COLO668 (cell line): ENCODE measurements around the gene TSPOAP1.

Experiments used
- DNase-seq: peaks from one replicate; lab custom pipeline; 2025; ENCODE audit not compliant: unreplicated experiment; lab: John Stamatoyannopoulos, UW

Gene TSPOAP1

DNA sequence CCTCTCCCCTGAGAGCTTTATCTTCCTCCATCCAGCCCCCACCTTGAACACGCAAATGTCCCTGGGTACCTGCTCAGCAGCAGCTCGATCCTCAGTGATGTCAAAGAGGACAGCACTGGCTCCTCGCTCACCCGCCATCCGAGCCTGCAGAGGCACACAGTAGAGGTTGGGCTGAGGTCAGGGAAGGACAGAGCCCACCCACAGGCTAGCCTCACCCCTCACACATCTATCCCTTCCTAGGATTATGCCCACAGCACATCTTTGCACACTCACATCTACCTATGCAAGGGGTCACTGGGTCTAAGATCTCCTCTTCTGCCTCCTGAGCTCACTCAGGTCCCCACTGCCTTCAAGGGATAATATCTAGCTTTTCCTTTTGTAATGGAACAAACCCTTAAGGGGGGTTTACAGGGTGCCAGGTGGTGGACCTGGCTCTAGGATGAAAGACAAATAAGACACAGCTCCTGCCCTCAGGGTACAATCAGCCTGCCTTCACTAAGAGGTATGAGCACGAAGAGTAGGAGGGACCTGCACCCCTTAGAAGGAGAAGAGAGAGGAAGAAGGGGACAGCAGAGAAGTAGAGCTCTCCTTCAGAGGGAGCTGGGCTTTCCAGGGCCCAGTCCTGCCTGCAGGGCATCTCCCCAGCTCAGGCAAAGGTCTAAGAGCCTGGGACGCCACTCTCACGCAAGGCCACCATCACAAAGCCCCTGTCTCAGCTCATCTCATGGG is 35.0 kb upstream of the TSPOAP1 start:
- DNase-seq: no peak

DNA sequence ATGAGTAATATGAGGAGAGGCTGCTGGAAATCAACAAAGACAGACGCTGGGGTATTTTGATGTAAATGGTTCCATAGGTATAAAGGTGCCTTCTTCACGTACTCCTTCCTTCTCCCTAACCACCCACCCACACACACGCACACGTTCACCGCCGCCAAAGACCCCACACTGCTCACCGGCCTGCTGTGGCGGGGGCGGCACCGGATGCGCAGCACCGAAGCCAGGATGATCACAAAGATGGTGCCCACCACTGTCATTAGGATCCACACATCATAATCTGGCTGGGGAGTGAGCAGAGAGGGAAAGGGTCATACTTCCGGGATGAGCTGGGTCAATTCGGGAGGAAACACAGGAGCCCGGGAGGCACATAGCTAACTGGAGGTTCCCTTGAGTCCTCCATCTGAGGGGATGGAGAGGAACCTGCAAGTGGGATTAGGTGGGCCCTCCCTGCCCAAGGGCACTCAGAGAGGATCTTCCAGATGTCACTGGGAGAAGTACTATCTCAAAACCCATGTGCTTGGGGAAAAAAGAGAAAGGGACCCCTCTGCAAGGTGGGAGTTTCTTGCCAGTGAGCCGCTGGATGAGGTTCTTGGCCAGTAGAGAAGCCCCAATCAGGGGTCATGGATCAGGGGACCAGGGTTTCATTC is 33.9 kb upstream of the TSPOAP1 start:
- no peak for DNase-seq

DNA sequence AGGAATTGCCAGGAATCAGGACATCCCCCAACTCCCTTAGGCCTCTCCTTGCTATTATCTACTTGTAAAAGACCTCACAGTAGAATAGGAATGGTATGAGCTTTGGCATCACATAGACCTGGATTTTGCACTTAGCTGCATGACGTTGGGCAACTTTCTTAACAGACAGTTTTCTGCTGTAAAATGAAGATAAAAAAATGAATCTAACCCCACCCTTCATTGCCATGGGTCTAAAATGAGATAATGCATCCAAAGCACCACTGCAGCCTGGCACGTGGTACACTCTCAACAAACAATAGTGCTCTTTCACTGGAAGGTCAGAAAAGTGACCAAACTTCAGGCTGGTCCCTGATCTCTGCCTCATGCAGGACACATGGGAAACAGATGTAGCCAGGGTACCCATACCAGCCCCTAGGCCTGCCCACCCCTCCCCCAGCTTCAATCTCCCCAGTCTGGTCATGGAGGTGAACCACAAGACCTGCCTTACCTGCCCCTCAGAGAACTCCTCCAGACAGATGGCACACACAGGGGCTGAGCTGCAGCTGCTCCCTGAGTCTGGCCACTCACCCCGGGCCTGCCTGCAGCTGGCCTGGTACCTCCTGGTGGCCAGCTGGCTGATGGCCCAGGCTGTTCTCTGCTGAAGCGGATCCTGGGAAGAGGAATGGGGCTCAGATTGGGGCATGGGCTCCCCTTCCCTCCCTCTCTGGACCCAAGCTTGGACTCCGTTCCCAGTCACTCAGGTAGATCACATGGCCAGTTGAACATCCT is 31.9 kb upstream of the TSPOAP1 start:
- DNase-seq: no peak

DNA sequence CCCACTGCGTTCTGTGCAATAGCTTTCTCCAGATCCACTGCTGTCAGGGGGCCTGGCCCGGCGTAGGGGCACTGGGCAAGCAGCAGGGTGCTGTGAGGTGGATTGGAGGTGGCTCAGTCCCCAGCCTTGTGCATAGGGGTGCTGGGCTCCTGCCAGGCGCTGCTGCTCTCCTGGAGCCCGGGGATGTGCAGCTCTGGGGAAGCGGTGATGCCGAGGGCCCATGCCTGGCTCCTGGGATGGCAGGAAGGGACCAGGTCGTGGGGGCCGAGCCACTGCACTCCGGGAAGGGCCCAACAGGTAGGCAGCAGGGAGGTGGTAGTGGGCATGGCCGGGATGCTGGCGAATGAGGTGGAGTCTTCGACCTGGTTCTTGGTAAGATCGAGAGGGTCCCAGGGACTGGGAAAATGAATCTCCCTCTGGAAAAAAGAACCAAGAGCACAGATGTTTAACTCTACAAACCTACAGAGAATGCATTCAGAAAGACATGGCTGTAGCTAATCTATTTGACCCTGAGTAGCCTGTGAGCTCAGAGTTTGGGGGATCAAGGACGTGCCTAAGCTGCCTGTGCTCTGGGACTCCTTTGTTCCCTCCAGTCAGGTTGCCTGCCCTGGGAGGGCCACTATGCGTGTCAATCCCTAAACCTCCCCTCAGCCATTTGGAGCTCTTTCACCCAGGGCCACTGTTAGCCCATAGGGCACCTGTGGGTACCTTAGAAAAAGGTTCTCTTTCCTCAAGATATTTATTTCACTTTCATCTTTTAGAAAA is 30.0 kb upstream of the TSPOAP1 start:
- DNase-seq: no peak

DNA sequence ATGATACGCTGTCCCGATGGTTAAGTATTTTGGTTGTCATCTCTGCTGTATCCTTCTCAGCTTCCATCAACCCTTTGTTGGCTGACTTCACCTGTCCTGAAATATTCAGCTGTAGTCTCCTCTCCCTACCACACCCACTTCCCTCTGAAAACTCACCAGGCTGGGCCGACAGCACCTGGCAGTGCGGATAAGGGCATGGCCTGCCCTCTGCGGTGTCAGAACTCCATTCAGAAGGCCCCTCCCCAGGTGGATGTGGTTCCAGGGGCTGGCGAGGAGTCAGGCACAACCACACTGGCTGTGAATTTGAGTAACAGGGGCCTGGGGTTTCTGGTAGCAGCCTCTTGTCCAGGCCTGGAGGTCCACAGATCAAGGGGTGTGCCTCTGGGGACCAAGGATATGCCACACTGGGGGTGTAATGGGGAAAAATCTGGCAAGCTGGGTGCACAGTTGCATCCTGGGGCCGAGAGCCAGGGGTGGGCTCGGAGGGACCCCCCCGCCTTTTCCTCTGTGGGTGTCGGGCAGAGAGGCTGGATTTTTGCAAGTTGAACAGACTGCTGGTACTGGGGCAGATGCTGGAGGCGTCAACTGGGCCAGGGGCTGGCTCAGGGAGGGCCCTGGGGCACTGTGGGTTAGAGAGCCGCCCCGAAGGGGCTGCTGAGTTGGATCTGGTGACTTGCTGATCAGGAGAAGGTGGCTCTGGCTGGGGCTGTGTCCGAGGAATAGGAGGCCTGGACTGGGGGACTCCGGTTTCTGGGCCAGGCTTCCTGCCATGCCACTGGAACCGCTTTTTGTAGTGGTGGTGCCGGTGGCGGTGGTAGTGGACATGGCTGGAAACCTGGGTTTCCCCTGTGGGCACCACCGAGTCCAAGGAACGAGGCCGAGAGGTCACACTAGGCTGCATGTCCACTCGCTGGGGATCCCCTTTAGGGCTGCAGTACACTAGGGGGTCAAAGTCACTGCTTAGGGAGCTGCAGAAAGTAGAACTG is 29.0 kb upstream of the TSPOAP1 start:
- no peak for DNase-seq

DNA sequence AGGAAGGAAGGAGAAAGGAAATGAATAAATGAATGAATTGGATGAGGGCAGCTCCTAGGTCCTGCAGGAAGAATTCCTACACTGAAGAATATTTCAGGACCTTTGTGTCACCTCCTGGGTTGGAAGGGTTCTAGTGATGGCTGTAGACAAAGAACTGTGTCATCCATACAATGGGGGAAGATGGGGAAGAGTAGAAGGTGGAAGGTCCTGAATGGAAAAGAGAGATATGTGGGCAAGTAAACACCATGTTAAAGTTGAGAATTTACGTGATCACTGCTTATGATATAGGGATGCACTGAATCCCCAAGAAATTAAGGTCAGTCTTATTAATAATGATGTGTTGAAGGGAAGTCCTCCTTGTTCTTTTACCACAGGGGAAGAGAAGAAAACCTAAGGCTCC is 27.6 kb upstream of the TSPOAP1 start:
- DNase-seq: no peak

DNA sequence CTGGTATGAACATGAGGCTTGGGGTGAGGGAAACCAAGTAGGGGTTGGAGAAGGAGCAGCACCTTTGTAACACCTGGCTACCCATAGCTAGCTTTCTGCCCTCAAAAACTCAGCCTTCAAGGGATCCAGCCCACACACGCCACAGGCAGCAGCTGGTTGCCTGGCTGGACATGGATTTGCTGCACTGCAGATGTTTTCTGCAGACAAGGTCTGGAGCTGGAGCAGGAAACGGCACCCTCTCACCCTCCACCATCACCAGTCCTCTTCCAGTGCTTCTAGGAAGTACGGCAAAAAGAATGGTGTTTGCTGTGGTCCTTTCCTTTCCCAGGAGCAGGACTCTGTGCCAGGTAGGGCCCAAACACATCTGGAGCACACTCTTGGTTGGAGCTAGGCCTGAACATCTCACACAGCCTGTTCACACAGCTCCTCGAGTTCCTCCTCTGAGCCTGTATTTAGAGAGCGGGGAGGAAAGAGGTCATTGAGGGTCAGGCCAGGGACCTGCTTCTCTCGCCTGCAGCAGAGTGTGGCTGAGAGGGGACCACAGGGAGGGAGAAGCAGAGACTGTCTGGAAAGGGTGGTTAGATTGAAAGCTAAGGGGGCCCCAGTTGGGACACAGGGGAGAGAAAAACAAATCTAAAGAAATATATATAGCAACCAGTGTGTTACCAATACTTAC is 26.1 kb upstream of the TSPOAP1 start:
- no peak for DNase-seq

GRCh38 chr17:58353389-58353825 is 24.8 kb upstream of the TSPOAP1 start:
- no peak for DNase-seq

- DNase-seq: no peak
Measured at GRCh38 chr17:58352596-58353388, 24.2 kb upstream of the TSPOAP1 start.

DNA sequence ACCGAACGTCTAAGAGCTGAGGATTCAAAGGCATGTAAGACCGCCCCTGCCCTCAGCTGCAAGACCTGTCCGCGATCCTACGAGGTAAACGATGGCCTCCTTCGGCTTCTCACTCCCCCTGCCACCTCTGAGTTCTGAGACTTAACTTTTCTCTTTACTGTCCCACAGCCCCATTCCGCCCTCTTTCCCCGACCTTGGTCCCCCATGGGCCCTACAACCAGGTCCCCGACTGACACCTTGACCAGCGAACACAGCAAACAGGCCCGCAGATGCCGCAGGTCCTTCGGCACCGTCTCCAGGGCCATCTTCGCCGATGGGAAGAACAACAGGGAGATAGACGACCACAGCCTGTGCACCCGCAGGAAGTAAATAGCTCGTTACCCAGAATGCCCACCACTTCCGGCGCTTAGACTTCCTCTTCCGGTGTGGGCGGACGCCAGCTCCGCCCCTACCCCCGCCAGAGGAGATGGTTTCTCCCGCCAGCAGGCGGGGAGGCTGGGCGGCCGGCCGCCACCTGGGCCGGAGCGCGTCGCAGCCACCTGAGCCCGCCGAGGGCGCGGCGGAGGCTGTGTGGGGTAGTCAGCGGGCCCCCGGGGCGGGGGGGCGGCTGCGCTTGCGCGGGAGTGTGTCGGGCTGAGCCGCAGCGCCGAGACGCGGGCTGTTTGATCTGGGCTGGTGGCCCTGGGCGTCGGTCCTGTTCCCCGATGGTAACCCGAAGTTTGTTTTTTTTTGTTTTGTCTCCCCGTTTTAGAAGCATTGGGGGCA is 23.4 kb upstream of the TSPOAP1 start, which contains the start of gene SUPT4H1:
Gene SUPT4H1 (minus strand): TSS at position 371 of the 765 bp plus-strand sequence. CDS start 66 bp downstream, at position 305.
- peak; percentile 94 for DNase-seq

DNA sequence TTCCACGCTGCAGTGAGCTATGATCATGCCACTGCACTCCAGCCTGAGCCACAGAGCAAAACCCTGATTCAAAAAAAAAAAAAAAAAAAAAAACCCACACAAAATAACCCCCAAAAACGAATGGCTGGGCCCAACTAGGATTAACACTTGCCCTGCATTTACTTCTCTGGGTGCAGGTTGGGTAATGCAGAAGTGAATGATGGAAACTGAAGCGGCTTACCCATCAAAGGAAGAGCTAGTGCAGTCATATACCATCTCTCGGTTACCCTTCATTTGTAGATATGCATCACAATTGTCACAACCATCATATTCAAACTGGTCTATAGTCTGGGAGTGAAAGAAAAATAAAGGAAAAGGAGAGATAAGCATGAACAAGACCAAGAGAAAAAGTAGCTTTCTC is 22.6 kb upstream of the TSPOAP1 start:
- no peak for DNase-seq

GRCh38 chr17:58348038-58348437 is 19.4 kb upstream of the TSPOAP1 start:
- no peak for DNase-seq

DNA sequence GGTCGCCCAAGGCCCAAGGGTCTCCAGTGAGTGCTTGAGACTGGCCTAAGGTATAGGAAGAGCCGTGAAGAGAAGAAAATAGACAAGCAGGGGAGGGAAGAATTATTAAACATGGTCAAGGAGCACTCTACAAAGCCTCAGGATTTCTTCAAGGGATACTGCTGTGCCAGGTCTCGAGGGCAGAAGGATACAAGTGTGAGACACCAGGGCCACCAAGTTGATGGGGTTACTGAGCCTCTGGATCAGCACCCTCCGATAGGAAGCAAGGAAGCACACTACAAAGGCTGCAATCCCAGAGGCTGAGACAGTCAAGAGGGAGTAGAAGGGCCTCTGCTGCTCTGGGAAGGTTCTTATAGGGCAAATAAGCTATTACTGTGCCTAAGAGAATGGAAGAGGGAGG is 16.9 kb upstream of the TSPOAP1 start:
- no peak for DNase-seq

DNA sequence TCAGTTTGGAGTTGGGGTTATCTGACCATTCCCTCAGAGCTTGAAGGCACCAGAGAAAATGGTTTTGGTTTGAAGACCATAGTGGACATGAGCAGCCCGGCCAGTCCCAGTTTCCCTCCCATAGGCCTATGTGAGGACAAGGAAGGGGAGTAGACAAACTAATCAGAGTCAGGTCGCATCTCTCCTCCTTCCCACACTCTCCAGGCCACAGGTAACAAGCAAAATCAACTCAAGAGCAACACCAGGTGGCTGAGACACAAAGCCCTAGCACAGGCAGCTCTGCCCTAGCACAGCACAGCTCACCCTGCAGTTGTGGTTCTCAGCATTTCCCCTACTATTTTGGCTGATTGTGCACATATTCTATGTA is 16.2 kb upstream of the TSPOAP1 start:
- no peak for DNase-seq

DNA sequence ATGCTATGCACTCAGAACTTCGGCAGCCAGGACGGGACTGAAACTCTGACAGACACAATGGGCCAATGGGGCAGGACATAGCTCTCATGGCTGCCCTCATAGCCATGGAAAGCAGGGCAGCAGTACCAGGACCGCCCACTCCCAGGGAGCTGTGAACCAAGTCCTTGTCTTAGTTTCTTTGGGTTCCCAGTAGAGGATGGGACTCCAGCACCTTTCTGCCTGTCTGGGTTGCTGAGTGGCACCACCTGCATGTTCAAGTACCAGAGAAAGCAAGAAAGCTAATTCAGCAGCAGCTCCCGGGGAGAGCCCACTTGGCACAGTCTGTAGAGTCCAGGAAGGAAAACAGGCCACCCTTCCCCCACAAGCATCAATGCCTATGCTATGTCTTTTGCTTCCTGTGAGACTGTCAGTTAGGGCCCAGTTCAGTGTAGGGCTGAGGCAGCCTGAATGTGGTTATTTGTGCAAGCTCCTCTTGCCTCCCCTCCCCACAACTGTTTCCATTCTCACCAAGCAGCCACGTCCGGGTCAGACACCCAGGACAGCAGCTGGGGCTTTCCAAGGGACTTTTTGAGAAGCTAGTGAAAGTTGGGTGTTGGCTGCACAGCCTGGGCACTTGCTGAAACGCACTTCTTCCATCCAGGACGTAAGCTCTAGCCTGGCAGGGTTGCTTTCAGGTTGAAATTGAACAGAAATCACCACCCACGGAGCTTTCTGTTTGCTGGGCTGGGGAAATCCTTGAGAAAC is 15.6 kb upstream of the TSPOAP1 start:
- DNase-seq: no peak

- no peak for DNase-seq
Measured at GRCh38 chr17:58343131-58343530, 14.5 kb upstream of the TSPOAP1 start.

- no peak for DNase-seq
Measured at GRCh38 chr17:58341861-58342475, 13.4 kb upstream of the TSPOAP1 start.
